Endothelial cell of umbilical vein (primary cell): ENCODE data around the gene ANAPC2. TPM values are rescaled to one million over a fixed set of nuclear protein-coding genes. Genes with fewer than 3 reads are reported as not detected.

Experiments
- BruUV-seq: library from RNA; stranded (reverse); fragments of 400-500 nt; replicated peaks from 2 replicates; lab custom pipeline; 2021; lab: Mats Ljungman, UMichigan
- CTCF ChIA-PET: fragments of 300-600, 350-600 bp; sonication (Branson Sonifier 250); formaldehyde crosslinking; loops from one replicate; lab custom pipeline; 2021; ENCODE audit warnings: antibody characterized with exemption, inconsistent platforms; lab: Charles Lee
- POLR2A ChIA-PET: fragments of 300-600, 350-600 bp; sonication (Branson Sonifier 250); formaldehyde crosslinking; loops from one replicate; lab custom pipeline; 2021; ENCODE audit warnings: antibody characterized with exemption, inconsistent platforms; lab: Charles Lee
- DNase-seq: peaks from one replicate; pipeline ENCODE4 v3.0.0-alpha.2; 2011; ENCODE audit warnings: low read depth, low spot score
- FAIRE-seq: peaks from 2 replicates; lab custom pipeline; 2011; peaks lifted over from hg19 to GRCh38; lab: Jason Lieb, UNC
- H2AFZ ChIP-seq: 2 replicates; pipeline ENCODE4 v1.6.0; 2012; ENCODE audit warnings: low read depth, low read length, control low read depth, inconsistent platforms
- H3K27ac ChIP-seq: 2 replicates; pipeline ENCODE4 v1.5.1; 2011; ENCODE audit warnings: low read depth, mild to moderate bottlenecking, control low read depth, low read length, moderate library complexity; ENCODE audit not compliant: insufficient read depth
- H3K27me3 ChIP-seq, 2 experiments: 2 replicates each; pipeline versions ENCODE4 v1.6.0 to v1.6.1; 2011; ENCODE audit warnings: low read length in 2 of 2, mixed read lengths in 1 of 2; ENCODE audit not compliant: control insufficient read depth in 2 of 2, insufficient read depth in 2 of 2
- H3K36me3 ChIP-seq, 2 experiments: 2 replicates in 1 of 2; 3 replicates in 1 of 2; pipeline ENCODE4 v1.5.1; 2011; ENCODE audit warnings: low read length in 2 of 2, mild to moderate bottlenecking in 1 of 2, moderate library complexity in 1 of 2; ENCODE audit not compliant: control insufficient read depth in 2 of 2, insufficient read depth in 2 of 2; ENCODE audit errors: extremely low read depth in 1 of 2
- H3K4me1 ChIP-seq: 3 replicates; pipeline ENCODE4 v1.5.1; 2011; ENCODE audit warnings: mild to moderate bottlenecking, low read length; ENCODE audit not compliant: control insufficient read depth, insufficient read depth; ENCODE audit errors: extremely low read depth
- H3K4me2 ChIP-seq: 2 replicates; pipeline ENCODE4 v1.6.1; 2011; ENCODE audit warnings: low read length, control low read depth, mixed read lengths; ENCODE audit not compliant: insufficient read depth
- H3K4me3 ChIP-seq, 3 experiments: fragments of 200-600 bp in 1 of 3; sonication (generic), shearing (Covaris generic) in 1 of 3; replicated peaks in 1 of 3; 2 replicates each; pipeline ENCODE4 v1.5.1; 2011 to 2016; ENCODE audit warnings: control low read depth in 3 of 3, low read length in 3 of 3, mild to moderate bottlenecking in 2 of 3, inconsistent platforms in 1 of 3, low read depth in 1 of 3, moderate library complexity in 1 of 3; ENCODE audit not compliant: insufficient read depth in 1 of 3
- H3K79me2 ChIP-seq: 2 replicates; pipeline ENCODE4 v1.6.0; 2012; ENCODE audit warnings: low read length, inconsistent platforms; ENCODE audit not compliant: control insufficient read depth, insufficient read depth
- H3K9ac ChIP-seq: replicated peaks from 2 replicates; pipeline ENCODE3; 2011; ENCODE audit warnings: low read length, control low read depth; ENCODE audit not compliant: insufficient read depth; ENCODE audit errors: extremely low read depth
- H3K9me1 ChIP-seq: replicated peaks from 3 replicates; pipeline ENCODE4 v1.6.0; 2011; ENCODE audit warnings: mild to moderate bottlenecking, low read length; ENCODE audit not compliant: control insufficient read depth, insufficient read depth; ENCODE audit errors: extremely low read depth
- H3K9me3 ChIP-seq: replicated peaks from 2 replicates; pipeline ENCODE4 v1.5.1; 2012; ENCODE audit warnings: low read length, inconsistent platforms; ENCODE audit not compliant: control insufficient read depth, insufficient read depth
- H4K20me1 ChIP-seq: replicated peaks from 2 replicates; pipeline ENCODE3; 2011; ENCODE audit warnings: mild to moderate bottlenecking, low read length; ENCODE audit not compliant: control insufficient read depth, insufficient read depth; ENCODE audit errors: extremely low read depth
- EZH2 ChIP-seq: IDR thresholded peaks from 2 replicates; pipeline ENCODE4 v1.6.1; 2012; ENCODE audit warnings: borderline replicate concordance, low read depth, mild to moderate bottlenecking, moderate library complexity, low read length, inconsistent platforms; ENCODE audit not compliant: severe bottlenecking
- FOS ChIP-seq: IDR thresholded peaks from 2 replicates; pipeline ENCODE4 v1.6.1; 2011; ENCODE audit warnings: mild to moderate bottlenecking, low read length, moderate library complexity, borderline replicate concordance; ENCODE audit not compliant: insufficient read depth
- GATA2 ChIP-seq: IDR thresholded peaks from 2 replicates; pipeline ENCODE4 v1.7.0; 2011; ENCODE audit warnings: low read depth, mild to moderate bottlenecking, moderate library complexity, mixed read lengths, low read length; ENCODE audit not compliant: insufficient read length, insufficient read depth
- JUN ChIP-seq: IDR thresholded peaks from 2 replicates; pipeline ENCODE4 v1.6.1; 2011; ENCODE audit warnings: borderline replicate concordance, low read depth; ENCODE audit not compliant: insufficient read length, insufficient read depth
- MYC ChIP-seq: IDR thresholded peaks from one replicate; pipeline ENCODE4 v1.6.1; 2011; ENCODE audit warnings: mild to moderate bottlenecking, low read depth, low read length
- POLR2A ChIP-seq: IDR thresholded peaks from 2 replicates; pipeline ENCODE4 v1.6.1; 2012; ENCODE audit warnings: low read depth, mild to moderate bottlenecking, control low read depth, low read length
- POLR2AphosphoS5 ChIP-seq: IDR thresholded peaks from 2 replicates; pipeline ENCODE4 v1.6.1; 2012; ENCODE audit warnings: low read depth, mild to moderate bottlenecking, control low read depth, low read length, moderate library complexity; ENCODE audit not compliant: insufficient read depth
- dilution Hi-C: fragments of 300-500 bp; cut with MboI; formaldehyde crosslinking; loops from one replicate; pipeline ENCODE4 v1.15.0; 2019; ENCODE audit warnings: low sequenced_read_pairs; ENCODE audit not compliant: extremely low pct_ligation_motif_present
- intact Hi-C: fragments of 100-400 bp; cut with micrococcal nuclease; formaldehyde crosslinking; loops from one replicate; pipeline ENCODE4 v1.10.0; 2022
- polyA plus RNA-seq, 4 experiments: library from polyadenylated mRNA; depleted of rRNA in 3 of 4; stranded (reverse) in 3 of 4; unstranded in 1 of 4; fragments of >200 nt; gene quantifications; 2 replicates each; pipeline versions ENCODE4 v1.2.1 to v1.2.3, GENCODE V29; 2011 to 2012; ENCODE audit warnings: missing spikeins in 1 of 4
- total RNA-seq: library from RNA; stranded (reverse); gene quantifications from 2 replicates; pipeline ENCODE4 v1.2.3, GENCODE V29; 2021
- TF ChIP-seq, protein P1 (sequence below), 2 donors: IDR thresholded peaks; 1 replicate in 1 of 2; 2 replicates in 1 of 2; pipeline ENCODE4 v1.5.1; 2011; ENCODE audit warnings: low read length in 2 of 2, mild to moderate bottlenecking in 2 of 2, moderate library complexity in 2 of 2, control low read depth in 1 of 2, inconsistent platforms in 1 of 2, low read depth in 1 of 2; ENCODE audit not compliant: insufficient read depth in 1 of 2; ENCODE audit errors: extremely low read depth in 1 of 2
- TF ChIP-seq, protein P2 (sequence below): IDR thresholded peaks from 2 replicates; pipeline ENCODE4 v1.6.1; 2011; ENCODE audit not compliant: insufficient read depth, insufficient read length

Gene ANAPC2
- total and polyA plus RNA-seq, 2 donors (not counting 3 experiments of a cell fraction or from before 2014, with no cell fraction given): 44.8 to 69.2 TPM

DNA sequence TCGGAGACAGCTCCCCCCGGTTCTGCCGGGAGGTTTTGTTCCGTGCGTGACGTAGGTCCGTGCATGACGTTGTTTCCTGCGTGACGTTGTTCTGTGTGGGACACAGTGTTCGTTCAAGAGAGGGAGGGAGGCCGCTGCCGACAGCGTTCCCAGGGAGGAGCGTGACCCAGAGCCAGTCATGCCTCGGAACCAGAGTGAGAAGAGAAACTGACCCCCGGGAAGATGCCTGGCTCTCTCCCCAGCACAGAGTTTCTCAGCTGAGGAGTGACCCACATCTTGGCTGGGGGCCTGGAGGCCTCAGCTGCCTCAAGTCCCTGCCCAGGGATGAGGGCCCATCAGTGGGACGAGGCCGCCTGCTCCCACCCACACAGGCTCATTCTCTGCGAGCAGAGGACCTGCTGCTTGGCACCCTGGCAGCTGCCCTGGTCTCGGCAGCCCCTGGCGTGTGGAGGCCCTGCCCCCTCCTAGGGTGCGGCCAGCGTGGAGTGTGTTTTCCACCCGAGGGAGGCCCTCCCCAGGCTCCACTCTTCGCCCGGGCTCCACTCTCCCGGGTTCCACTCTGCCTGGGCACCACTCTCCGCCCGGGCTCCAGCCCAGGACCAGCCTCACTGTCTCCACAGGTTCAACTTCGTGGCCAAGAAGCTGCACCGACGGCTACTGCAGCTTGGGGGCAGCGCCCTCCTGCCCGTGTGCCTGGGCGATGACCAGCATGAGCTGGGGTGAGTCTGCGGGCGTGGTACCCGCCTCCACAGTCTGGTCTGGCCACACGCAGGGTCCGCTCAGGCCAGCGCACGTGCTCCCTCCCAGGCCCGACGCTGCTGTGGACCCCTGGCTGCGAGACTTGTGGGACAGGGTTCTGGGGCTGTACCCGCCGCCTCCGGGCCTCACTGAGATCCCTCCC lies 25.1 kb upstream of the ANAPC2 start:
- Histone ChIP-seq H3K79me2 (no peaks in the 10 kb centered on the region), H2AFZ (no peak overlapping the region), H3K27ac (no peak overlapping the region), H3K4me1 (peaks cover under 1% of the 10 kb centered on the region), H3K36me3 (peaks cover 0 to 8% of the 10 kb centered on the region in 2 experiments), H3K4me3 (no peak overlapping the region), H3K9me3 (no peaks in the 10 kb centered on the region), H3K9ac (no peak overlapping the region), H3K9me1 (no peaks in the 10 kb centered on the region), H3K27me3 (no peaks in the 10 kb centered on the region), H3K4me2 (no peak overlapping the region), H4K20me1 (no peaks in the 10 kb centered on the region)
- dilution Hi-C loops: no loop called here
- FAIRE-seq (no peak), DNase-seq (no peak)
- TF ChIP-seq FOS (no peak), GATA2 (no peak), JUN (no peak), POLR2A (no peak), EZH2 (no peak), POLR2AphosphoS5 (no peak), MYC (no peak)
- TF ChIP-seq, protein P1, sequence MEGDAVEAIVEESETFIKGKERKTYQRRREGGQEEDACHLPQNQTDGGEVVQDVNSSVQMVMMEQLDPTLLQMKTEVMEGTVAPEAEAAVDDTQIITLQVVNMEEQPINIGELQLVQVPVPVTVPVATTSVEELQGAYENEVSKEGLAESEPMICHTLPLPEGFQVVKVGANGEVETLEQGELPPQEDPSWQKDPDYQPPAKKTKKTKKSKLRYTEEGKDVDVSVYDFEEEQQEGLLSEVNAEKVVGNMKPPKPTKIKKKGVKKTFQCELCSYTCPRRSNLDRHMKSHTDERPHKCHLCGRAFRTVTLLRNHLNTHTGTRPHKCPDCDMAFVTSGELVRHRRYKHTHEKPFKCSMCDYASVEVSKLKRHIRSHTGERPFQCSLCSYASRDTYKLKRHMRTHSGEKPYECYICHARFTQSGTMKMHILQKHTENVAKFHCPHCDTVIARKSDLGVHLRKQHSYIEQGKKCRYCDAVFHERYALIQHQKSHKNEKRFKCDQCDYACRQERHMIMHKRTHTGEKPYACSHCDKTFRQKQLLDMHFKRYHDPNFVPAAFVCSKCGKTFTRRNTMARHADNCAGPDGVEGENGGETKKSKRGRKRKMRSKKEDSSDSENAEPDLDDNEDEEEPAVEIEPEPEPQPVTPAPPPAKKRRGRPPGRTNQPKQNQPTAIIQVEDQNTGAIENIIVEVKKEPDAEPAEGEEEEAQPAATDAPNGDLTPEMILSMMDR (IDR thresholded peaks at IDR 0.05; ENCODE audit: extremely low read depth in 1 of 2, insufficient read depth in 1 of 2, low read depth in 1 of 2, low read length in 2 of 2): no peak
- TF ChIP-seq, protein P2, sequence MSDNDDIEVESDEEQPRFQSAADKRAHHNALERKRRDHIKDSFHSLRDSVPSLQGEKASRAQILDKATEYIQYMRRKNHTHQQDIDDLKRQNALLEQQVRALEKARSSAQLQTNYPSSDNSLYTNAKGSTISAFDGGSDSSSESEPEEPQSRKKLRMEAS: no peak
- POLR2A ChIA-PET: no interaction called here
- intact Hi-C loops: no loop called here
- BruUV-seq: no TSS peak
- CTCF ChIA-PET: interaction anchor here (0.6 to 1.9 kb wide), 7 partner anchors 9 to 37 kb away, joined by 3 to 14 read pairs (median 4); partner anchors contain the start of gene RNF224
